CD4-positive, alpha-beta T cell treated with Interleukin-4 for 1 hour (primary cell): ENCODE measurements around the gene ADK.
"Not testable (repeated sequence)": the region's sequence is repeated elsewhere in the genome, so short reads cannot be mapped to it uniquely, and the experiment has no call there.

Experiments
- DNase-seq, 2 donors: peaks; one replicate each; pipeline ENCODE4 v3.0.0-alpha.2; 2020 to 2022

ADK gene

DNA sequence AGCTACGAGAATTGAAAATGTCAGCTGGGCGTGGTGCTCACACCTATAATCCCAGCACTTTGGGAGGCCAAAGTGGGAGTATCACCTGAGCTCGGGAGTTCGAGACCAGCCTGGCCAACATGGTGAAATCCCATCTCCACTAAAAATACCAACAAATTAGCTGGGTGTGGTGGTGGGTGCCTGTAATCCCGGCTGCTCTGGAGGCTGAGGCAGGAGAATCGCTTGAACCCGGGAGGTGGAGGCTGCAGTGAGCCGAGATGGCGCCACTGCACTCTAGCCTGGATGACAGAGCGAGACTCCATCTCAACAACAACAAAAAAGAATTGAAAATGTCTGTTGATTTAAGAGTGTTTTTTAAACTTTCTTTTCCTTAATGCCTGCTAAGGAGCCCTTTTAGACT, 4.0 kb upstream of the ADK start:
- not testable (repeated sequence) for DNase-seq

DNA sequence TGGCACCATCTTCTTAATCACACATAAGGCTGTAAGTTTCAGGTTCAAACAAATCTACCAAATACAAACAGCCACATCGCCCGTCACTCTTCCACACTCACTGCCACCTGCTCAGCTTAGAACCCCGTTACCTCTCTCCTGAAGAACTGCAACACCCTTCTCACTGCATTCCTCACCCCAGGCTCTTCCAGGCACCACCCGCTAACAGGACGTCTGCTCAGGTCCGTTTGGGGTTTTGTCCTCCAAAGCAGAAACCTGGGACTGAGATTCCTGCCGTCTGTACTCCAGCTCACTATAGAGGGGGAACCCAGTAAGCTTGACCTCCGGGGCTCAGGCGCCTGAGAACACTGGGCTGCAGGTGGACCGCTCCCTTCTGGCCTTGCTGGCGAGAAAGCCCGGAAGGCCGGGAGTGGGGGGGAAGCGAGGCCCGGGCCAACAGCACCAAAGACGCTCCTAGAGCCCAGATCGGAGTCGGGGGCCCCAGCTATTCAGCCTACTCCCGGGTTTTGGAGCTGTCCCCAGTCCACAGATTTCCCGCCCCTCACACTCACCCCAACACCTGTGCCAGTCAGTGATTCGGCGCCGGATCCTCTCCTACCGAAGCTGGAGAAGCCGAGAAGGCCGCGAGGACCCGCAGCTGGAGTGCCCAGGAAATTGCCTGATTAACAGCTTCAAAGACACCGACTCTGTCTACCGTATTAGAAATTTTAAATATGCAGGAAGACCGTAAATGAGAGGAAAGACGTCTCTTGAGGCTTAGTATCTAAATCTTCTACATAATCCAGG, 624 bp upstream of the ADK start, which contains the start of gene AP3M1:
Gene AP3M1, minus strand, starts transcription at position 625 of the 786 bp plus-strand sequence. CDS start 12,449 bp downstream, outside the sequence.
- no peak for DNase-seq

DNA sequence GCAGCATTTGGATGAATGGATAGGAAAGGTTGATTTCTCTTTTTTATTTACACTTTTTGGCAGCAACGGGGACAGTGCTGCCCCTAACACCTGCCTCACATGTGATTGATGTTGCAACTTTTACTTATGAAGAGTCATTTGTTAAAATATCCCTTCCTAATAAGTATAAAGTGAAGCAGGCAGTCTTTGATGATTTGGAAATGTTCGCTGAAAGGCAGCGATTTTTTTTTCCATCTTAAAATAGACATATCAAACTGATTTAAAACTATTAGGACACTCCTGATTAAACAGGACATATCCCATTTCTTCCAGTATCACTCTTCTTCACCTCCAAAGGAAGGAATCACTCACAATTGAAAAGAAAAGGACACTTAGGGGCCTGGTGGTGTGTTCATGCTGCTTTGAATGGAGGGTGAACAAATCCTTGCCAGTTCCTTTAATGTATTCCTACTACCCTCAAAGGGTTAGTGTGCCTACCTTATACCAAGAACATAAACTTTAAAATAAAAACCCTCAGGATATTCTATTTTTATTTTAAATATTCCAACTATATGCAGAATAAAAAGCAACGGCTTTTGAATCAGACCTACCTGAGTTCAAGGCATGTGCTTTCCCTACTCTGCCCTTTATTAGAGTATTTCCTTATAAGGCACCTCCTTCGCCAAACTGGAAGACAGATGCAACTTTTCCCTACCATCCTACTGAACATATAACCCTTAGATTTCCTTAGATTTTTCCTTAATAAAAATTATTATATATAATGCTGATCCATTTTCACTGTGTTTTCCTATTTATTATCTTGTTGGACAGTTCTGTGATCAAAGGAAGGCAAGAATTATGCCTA, 1.1 kb downstream of the ADK start:
- no peak for DNase-seq

GRCh38 chr10:74153123-74153522, 2.1 kb downstream of the ADK start:
- no peak for DNase-seq

DNA sequence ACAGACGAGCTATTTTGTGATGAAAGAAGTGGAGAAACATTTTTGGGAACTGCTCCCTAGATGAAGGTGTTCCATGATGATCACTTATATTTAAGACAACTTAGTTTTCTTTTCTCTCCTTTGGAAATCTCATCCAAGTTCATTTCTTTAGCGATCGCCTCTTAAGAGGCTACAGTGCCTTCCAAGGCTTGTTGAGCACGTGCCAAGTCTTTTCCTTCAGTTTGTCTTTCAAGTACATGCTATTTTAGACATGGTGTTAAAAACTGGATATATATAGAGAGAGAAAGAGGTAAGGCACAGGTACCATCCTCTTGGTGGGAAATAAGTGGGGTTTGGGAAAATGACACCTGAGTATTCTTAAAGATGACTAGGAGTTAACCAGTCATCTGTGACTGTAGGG, 2.7 kb downstream of the ADK start:
- no peak for DNase-seq

- DNase-seq, result no peak
Observed at GRCh38 chr10:74156919-74157289, 5.9 kb downstream of the ADK start.

DNA sequence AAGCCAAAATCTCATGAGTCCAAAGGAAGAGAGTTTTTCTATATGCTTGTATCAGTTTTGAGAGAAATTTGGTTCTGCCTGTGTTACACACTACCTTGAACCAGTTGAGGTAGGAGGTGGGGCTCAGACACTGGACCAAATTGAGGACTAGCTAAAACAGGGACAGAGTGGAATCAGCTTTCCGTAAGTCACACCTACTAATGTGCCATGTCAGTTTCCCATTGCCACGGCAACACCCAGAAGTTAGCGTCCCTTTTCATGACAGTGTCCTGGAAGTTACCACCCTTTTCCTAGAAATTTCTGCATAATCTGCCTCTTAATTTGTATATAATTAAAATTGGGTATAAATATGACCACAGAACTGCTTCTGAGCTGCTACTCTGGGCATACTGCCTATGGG, 9.0 kb downstream of the ADK start:
- DNase-seq, result no peak

DNA sequence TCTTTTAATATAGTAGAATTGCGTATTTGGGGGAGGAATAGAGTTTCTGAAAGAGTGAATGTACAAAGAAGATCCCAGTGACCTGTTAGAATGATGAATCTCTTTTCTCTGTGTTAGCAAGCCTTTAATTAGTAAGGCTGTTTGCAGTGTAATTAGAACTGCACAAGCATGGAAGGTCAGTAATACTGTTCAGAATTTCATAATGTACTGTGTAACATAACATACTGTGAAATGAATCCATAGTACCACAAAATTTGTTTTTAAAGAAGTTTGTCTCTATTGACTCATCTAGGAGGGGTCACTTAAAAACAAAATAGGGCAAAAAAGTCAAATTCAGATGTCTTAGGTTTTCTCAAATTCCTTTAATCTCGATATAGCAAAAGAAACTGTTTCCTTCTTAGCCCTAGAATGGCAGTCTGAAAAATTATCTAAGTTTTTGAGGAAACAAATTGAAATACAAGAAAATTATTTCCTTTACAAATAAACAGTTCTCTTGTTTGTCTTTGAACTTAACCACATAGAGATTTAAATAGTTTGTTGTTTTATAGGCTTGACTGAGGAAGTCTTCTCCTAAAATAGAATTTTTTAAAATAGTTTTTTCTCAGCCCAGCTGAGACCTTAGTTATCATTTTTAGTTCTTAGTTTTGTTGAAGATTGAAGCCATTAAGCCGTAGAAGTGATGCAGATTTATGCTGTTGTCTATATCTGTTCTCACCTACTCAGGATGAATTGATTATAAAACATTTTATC, 12.5 kb downstream of the ADK start:
- no peak for DNase-seq

- no peak for DNase-seq
Observed at GRCh38 chr10:74164716-74165529, 13.9 kb downstream of the ADK start.

- DNase-seq, result no peak
Observed at GRCh38 chr10:74165530-74165901, 14.5 kb downstream of the ADK start.

DNA sequence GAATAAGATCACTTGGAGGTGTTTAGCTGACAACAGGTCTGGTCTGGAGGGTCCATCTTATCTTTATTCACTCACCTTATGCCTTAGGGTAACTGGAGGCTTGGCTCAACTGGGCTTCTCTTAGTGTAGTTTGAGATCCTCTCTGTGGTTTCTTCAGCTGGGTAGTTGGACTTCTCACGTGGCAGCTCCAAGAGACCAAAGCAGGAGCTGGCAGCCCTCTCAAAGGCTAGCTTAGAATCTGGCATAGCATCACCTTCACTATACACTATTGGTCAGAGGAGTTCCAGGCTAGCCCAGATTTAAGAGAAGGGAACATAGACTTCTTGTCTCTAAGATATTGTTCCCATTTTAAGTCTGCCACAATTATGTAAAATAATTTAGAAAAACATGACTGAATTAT, 16.4 kb downstream of the ADK start:
- no peak for DNase-seq

DNA sequence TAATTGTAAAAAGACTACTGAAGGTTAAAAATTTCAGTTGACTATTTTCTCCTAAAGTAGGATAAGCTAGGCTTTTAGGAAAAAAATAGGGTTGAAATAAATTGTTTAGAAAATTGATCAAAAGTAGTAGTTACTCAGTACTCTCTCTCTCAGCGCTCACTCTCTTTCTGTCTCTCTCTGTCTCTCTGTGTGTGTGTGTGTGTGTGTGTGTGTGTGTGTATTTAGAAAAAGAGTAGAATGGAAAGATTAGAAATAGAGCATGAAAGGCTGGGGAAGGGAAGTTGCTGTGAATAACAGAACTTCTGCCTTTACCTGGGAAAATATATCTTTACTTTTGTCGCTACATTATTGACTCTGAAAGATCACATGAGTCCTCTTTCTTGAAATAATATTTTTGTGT, 20.6 kb downstream of the ADK start:
- DNase-seq, result no peak

- DNase-seq, result no peak
Observed at GRCh38 chr10:74174521-74174920, 23.5 kb downstream of the ADK start.

DNA sequence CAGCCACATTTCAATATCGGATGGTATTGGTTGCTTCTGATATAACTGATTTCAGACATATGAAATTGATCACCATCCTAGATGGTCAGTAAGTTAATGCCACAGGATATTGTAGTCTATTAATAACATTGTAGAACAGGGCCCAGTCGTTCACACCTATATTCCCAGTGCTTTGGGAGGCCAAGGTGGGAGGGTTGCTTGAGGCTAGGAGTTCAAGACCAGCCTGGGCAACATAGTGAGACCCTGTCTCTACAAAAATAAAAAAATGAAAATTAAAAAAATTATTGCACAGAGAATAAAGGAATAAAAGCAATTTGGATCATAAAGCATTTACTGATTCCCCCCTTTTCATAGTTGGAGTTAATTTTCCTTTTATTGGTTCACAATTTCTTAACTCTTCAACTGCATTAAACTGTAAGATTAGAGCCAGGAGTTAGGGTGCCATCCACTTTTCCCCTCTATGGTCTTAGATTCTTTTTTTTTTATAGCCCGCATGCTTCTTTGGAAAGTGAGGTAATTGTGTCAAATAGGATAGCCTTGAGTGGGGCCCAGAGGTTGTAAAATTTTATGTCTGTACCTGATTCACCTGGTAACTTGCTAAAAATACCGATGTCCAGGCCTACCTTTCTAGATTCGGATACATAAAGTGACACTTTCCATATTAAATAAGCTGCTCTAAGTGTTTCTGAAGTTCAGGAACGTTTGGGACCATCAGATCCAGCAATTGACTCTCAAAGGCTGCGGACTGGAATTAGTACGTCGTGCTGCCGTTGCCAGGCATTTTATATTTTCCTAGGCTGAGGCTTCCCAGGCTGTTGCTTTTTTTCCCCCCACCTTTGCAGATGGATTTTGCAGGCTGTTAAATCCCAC, 24.7 kb downstream of the ADK start:
- no peak for DNase-seq

DNA sequence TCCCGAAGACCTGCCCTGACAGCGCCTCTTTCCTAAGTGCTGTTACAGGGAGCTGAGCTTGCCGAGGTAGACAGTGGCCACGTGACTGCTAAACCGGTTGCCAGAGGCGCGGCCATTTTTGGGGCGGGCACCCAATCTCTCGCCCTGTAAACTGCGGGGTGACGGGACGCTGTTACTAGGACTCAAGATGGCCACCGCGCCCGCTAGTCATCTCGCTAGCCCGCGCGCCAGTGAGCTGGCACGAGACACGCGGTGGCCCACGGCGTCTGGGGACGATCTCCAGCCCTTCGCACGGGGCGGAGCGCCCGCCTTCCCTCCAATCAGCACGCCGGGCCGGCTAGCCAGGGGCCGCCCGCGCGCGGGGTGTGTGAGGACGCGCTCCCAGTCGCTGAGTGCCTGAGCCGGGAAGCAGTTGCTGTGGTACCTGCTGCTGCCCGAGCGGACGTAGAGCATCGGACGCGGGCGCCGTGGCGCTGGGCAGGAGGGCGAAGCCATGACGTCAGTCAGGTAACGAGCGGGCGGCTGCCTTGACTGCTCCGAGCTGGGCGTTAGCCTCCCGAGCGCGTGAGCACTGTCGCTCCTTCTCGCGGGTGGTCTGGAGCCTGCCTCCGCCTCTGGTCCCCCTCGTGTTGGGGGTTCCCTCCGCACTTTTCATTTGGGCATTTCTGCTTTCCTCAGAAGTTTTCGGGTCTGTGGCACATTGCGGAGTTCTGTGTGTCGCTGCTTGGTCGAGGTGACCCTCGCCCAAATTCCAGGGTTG, 25.5 kb downstream of the ADK start:
- peak; percentile 96 for DNase-seq

GRCh38 chr10:74177140-74177677, 26.2 kb downstream of the ADK start:
- no peak for DNase-seq

DNA sequence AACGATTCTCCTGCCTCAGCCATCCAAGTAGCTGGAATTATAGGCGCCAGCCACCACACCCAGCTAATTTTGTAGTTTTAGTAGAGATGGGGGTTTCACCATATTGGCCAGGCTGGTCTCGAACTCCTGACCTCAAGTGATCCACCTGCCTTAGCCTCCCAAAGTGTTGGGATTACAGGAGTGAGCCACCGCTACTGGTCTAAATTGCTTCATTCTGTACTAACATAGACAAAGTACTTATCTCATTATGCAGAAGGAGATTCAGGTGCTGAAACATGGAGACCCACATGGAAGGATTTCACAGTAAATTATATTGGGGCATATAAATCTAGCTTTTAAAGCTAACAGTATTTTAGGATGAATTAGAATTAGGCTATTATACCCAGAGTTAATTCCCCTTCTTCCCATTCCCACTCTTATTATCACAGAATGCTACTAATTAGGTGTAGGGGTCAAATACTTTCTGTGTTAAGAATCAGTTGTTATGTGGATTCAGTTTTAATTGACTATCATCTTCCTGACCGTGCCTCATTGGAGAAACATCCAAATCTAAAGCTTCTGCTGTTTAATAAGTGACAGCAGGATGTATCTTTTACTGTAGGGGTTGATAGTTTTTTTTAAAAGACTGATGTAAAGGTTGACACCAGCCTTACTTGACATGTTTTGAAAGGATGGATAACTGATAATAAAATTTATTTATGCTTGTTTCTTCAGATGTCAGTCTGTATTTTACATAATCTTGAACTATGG, 27.2 kb downstream of the ADK start:
- no peak for DNase-seq

DNA sequence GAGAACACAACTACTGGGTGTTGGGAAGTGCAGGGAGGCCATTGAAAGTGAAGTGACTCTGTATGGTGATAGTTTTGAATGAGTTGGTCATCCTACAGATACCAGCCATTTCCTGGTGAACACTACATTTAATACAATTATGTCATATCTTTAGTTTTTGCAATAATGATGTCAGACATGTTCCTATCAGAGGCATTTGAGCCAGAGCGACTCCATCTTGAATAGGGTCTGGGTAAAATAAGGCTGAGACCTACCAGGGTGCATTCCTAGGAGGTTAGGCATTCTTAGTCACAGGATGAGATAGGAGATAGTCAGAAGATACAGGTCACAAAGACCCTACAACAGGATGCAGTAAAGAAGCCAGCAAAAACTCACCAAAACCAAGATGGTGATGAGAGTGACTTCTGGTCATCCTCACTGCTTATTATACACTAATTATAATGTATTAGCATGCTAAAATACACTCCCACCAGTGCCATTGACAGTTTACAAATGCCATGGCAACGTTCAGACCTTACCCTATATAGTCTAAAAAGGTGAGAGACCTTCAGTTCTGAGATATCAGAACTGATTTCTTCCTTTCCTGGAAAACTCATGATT, 28.2 kb downstream of the ADK start:
- DNase-seq, result no peak

- no peak for DNase-seq
Observed at GRCh38 chr10:74186678-74187077, 35.7 kb downstream of the ADK start.
